HepG2 (cell line): ENCODE results near the gene SLC50A1. TPM values are rescaled to one million over a fixed set of nuclear protein-coding genes. Genes with fewer than 3 reads are reported as not detected.

Source experiments
- FOXO1 ChIP-seq: sonication (generic); formaldehyde crosslinking; IDR thresholded peaks from 2 replicates; pipeline ENCODE4 v1.4.0; 2020; ENCODE audit warnings: missing genetic modification reagents
- GLI4 ChIP-seq: sonication (generic); formaldehyde crosslinking; IDR thresholded peaks from 2 replicates; pipeline ENCODE4 v1.5.1; 2020; ENCODE audit warnings: missing genetic modification reagents, mild to moderate bottlenecking, moderate library complexity, borderline replicate concordance
- HNF1A ChIP-seq, 2 experiments: sonication (generic) in 1 of 2; formaldehyde crosslinking in 1 of 2; IDR thresholded peaks; 2 replicates each; pipeline versions ENCODE4 v1.4.0 to v1.6.1; 2016 to 2020; ENCODE audit warnings: borderline replicate concordance in 1 of 2, low read depth in 1 of 2, mild to moderate bottlenecking in 1 of 2, missing genetic modification reagents in 1 of 2
- PCBP2 ChIP-seq: fragments of 200-400 bp; formaldehyde crosslinking; optimal IDR thresholded peaks from 2 replicates; pipeline ENCODE3; 2018; ENCODE audit warnings: low read length, low read depth; ENCODE audit not compliant: poor library complexity, severe bottlenecking
- ZNF121 ChIP-seq: sonication (generic); formaldehyde crosslinking; IDR thresholded peaks from 2 replicates; pipeline ENCODE4 v1.5.0; 2020; ENCODE audit warnings: mild to moderate bottlenecking, missing genetic modification reagents
- ZNF224 ChIP-seq: sonication (generic); formaldehyde crosslinking; IDR thresholded peaks from 2 replicates; pipeline ENCODE4 v1.5.0; 2020; ENCODE audit warnings: mild to moderate bottlenecking, missing genetic modification reagents
- ZNF263 ChIP-seq: sonication (generic); formaldehyde crosslinking; IDR thresholded peaks from 2 replicates; pipeline ENCODE4 v1.4.0; 2020; ENCODE audit warnings: missing genetic modification reagents
- polyA plus RNA-seq, 8 experiments: library from polyadenylated mRNA; depleted of rRNA in 3 of 8; stranded (reverse) in 7 of 8; unstranded in 1 of 8; fragments of >200 nt; fragmentation: Illumina TruSeq in 4 of 8; extraction: Trizol in 4 of 8; gene quantifications; 2 replicates each; pipeline versions ENCODE4 v1.2.1 to v1.2.3, GENCODE V29; 2011 to 2016; ENCODE audit warnings: low read depth in 4 of 8, missing spikeins in 1 of 8, mixed read lengths in 1 of 8; ENCODE audit not compliant: insufficient read depth in 1 of 8
- total RNA-seq, 5 experiments: library from RNA; depleted of rRNA; stranded (reverse); fragments of >200 nt; fragmentation: Illumina TruSeq; extraction: Trizol; gene quantifications; 2 replicates each; pipeline ENCODE4 v1.2.3, GENCODE V29; 2016; ENCODE audit warnings: low read depth in 1 of 5
- TF ChIP-seq, protein P1 (sequence below): sonication (generic); formaldehyde crosslinking; IDR thresholded peaks from 2 replicates; pipeline ENCODE4 v1.5.1; 2020; ENCODE audit warnings: missing genetic modification reagents, mild to moderate bottlenecking, borderline replicate concordance
- TF ChIP-seq, protein P2 (sequence below): sonication (generic); formaldehyde crosslinking; conservative IDR thresholded peaks from 2 replicates; pipeline ENCODE4 v1.8.0; 2022; ENCODE audit warnings: mild to moderate bottlenecking, moderate library complexity, missing genetic modification reagents
- TF ChIP-seq, protein P3 (sequence below): sonication (generic); formaldehyde crosslinking; IDR thresholded peaks from 2 replicates; pipeline ENCODE4 v1.4.0; 2020; ENCODE audit warnings: missing genetic modification reagents, borderline replicate concordance
- TF ChIP-seq, protein P4 (sequence below): sonication (generic); formaldehyde crosslinking; conservative IDR thresholded peaks from 2 replicates; pipeline ENCODE4 v1.4.0; 2020; ENCODE audit warnings: missing genetic modification reagents

Gene SLC50A1
- total and polyA plus RNA-seq, 2 of the 13 experiments (the other 11 are each of a cell fraction or from before 2014, with no cell fraction given): 22.5 to 46.8 TPM

DNA sequence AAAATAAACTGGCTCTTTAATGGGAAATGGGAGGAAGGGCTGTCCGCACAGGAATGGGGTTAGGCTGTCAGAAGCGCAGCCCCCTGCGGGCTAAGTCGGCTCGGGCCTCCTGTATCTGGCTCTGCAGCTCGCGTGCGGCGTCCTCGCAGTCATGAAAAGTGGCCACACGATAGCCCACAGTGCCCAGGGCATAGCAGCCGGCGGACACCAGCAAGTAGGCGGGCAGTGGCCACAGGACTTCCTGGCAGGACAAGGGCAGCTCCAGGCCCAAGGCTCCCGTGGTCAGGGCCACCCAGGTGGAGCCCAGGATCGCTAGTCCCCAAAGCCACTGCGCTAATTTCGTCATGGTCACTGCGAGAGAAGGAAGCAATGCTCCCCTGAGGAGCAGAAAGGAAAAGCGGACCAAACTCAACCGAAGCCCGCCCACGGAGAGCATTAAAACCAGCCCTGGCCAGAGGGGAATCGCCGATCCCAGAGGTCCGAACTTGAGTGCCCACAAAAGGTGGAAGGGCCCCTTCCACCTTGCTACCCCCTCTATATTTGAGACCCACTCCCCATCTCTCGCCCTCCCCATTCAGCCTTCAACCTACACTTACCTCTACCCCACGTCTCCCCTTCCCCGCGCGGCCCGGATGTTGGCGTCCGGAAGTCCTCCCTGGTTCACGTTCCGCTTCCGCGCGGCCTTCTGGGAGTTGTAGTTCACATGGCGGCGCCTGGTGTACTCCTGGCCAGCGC lies 4.4 kb downstream of the SLC50A1 start, which contains the start of gene DPM3 (continued):
- TF ChIP-seq, protein P1, sequence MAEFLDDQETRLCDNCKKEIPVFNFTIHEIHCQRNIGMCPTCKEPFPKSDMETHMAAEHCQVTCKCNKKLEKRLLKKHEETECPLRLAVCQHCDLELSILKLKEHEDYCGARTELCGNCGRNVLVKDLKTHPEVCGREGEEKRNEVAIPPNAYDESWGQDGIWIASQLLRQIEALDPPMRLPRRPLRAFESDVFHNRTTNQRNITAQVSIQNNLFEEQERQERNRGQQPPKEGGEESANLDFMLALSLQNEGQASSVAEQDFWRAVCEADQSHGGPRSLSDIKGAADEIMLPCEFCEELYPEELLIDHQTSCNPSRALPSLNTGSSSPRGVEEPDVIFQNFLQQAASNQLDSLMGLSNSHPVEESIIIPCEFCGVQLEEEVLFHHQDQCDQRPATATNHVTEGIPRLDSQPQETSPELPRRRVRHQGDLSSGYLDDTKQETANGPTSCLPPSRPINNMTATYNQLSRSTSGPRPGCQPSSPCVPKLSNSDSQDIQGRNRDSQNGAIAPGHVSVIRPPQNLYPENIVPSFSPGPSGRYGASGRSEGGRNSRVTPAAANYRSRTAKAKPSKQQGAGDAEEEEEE (CRISPR knock-in tag): no peak
- TF ChIP-seq, protein P2, sequence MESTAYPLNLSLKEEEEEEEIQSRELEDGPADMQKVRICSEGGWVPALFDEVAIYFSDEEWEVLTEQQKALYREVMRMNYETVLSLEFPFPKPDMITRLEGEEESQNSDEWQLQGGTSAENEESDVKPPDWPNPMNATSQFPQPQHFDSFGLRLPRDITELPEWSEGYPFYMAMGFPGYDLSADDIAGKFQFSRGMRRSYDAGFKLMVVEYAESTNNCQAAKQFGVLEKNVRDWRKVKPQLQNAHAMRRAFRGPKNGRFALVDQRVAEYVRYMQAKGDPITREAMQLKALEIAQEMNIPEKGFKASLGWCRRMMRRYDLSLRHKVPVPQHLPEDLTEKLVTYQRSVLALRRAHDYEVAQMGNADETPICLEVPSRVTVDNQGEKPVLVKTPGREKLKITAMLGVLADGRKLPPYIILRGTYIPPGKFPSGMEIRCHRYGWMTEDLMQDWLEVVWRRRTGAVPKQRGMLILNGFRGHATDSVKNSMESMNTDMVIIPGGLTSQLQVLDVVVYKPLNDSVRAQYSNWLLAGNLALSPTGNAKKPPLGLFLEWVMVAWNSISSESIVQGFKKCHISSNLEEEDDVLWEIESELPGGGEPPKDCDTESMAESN (CRISPR knock-in tag): peak; percentile 29
- TF ChIP-seq, protein P3, sequence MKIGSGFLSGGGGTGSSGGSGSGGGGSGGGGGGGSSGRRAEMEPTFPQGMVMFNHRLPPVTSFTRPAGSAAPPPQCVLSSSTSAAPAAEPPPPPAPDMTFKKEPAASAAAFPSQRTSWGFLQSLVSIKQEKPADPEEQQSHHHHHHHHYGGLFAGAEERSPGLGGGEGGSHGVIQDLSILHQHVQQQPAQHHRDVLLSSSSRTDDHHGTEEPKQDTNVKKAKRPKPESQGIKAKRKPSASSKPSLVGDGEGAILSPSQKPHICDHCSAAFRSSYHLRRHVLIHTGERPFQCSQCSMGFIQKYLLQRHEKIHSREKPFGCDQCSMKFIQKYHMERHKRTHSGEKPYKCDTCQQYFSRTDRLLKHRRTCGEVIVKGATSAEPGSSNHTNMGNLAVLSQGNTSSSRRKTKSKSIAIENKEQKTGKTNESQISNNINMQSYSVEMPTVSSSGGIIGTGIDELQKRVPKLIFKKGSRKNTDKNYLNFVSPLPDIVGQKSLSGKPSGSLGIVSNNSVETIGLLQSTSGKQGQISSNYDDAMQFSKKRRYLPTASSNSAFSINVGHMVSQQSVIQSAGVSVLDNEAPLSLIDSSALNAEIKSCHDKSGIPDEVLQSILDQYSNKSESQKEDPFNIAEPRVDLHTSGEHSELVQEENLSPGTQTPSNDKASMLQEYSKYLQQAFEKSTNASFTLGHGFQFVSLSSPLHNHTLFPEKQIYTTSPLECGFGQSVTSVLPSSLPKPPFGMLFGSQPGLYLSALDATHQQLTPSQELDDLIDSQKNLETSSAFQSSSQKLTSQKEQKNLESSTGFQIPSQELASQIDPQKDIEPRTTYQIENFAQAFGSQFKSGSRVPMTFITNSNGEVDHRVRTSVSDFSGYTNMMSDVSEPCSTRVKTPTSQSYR (CRISPR knock-in tag): no peak
- 0 out of 2 replicates have a peak, but pooled peaks have one; percentile 31 for TF ChIP-seq ZNF224 (CRISPR knock-in tag)
- no peak for TF ChIP-seq GLI4 (CRISPR knock-in tag)
- peak; percentile 95 for TF ChIP-seq ZNF263
- TF ChIP-seq ZNF121 (CRISPR knock-in tag): 0 out of 2 replicates have a peak, but pooled peaks have one; percentile 5
- TF ChIP-seq PCBP2: peak; percentile 62
- TF ChIP-seq FOXO1: peak; percentile 13; the same call in 1 of the 2 replicates
- TF ChIP-seq, protein P4, sequence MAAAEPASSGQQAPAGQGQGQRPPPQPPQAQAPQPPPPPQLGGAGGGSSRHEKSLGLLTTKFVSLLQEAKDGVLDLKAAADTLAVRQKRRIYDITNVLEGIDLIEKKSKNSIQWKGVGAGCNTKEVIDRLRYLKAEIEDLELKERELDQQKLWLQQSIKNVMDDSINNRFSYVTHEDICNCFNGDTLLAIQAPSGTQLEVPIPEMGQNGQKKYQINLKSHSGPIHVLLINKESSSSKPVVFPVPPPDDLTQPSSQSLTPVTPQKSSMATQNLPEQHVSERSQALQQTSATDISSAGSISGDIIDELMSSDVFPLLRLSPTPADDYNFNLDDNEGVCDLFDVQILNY (CRISPR knock-in tag): no peak
- no peak for TF ChIP-seq HNF1A (IDR thresholded peaks at IDR 0.05; ENCODE audit: low read depth)
- TF ChIP-seq HNF1A (CRISPR knock-in tag; IDR thresholded peaks at IDR 0.05; ENCODE audit: borderline replicate concordance): 0 out of 2 replicates have a peak, but pooled peaks have one; percentile 24
